OCI-LY7 (cell line): ENCODE measurements around the gene GGCT. TPM values are rescaled to one million over a fixed set of nuclear protein-coding genes. Genes with fewer than 3 reads are reported as not detected.

Experiments
- BruUV-seq: library from RNA; stranded (reverse); fragments of 400-500 nt; replicated peaks from 2 replicates; lab custom pipeline; 2021; lab: Mats Ljungman, UMichigan
- CTCF ChIA-PET: fragments of 300-600 bp; sonication (Branson Sonifier 250); formaldehyde crosslinking; loops from one replicate; lab custom pipeline; 2022; ENCODE audit warnings: antibody characterized with exemption; ENCODE audit not compliant: unreplicated experiment; lab: Charles Lee
- POLR2A ChIA-PET: fragments of 300-600 bp; sonication (Branson Sonifier 250); formaldehyde crosslinking; loops from one replicate; lab custom pipeline; 2022; ENCODE audit warnings: antibody characterized with exemption; lab: Charles Lee
- DNase-seq: peaks from one replicate; pipeline ENCODE4 v3.0.0-alpha.2; 2015; ENCODE audit warnings: low spot score
- H2AFZ ChIP-seq: fragments of 200-600 bp; sonication (generic), shearing (Covaris generic); 2 replicates; pipeline ENCODE4 v1.6.1; 2014; ENCODE audit warnings: mild to moderate bottlenecking, antibody characterized with exemption, low read length, moderate library complexity
- H3K27ac ChIP-seq: fragments of 200-600 bp; sonication (generic); 2 replicates; pipeline ENCODE4 v1.5.1; 2014; ENCODE audit warnings: mixed run types, low read depth, mild to moderate bottlenecking, moderate library complexity, low read length, inconsistent platforms; ENCODE audit not compliant: poor library complexity, severe bottlenecking
- H3K36me3 ChIP-seq: fragments of 200-600 bp; sonication (generic); 2 replicates; pipeline ENCODE4 v1.6.1; 2014; ENCODE audit warnings: mild to moderate bottlenecking, antibody characterized with exemption, low read length, moderate library complexity, mixed read lengths; ENCODE audit not compliant: insufficient read depth
- H3K4me1 ChIP-seq: fragments of 200-600 bp; sonication (generic); 2 replicates; pipeline ENCODE4 v1.5.1; 2014; ENCODE audit warnings: mild to moderate bottlenecking, low read length; ENCODE audit not compliant: insufficient read depth, poor library complexity, severe bottlenecking
- H3K4me2 ChIP-seq: fragments of 200-600 bp; sonication (generic); 2 replicates; pipeline ENCODE4 v1.6.1; 2014; ENCODE audit warnings: mild to moderate bottlenecking, low read length
- H3K4me3 ChIP-seq: fragments of 200-600 bp; sonication (generic); 2 replicates; pipeline ENCODE4 v1.5.1; 2014; ENCODE audit warnings: mild to moderate bottlenecking, low read depth, low read length; ENCODE audit not compliant: poor library complexity, severe bottlenecking
- H3K79me2 ChIP-seq: fragments of 200-600 bp; sonication (generic); 2 replicates; pipeline ENCODE4 v1.6.1; 2016; ENCODE audit warnings: low read depth, mild to moderate bottlenecking, low read length, moderate library complexity, mixed read lengths; ENCODE audit not compliant: insufficient read depth
- H3K9me2 ChIP-seq: fragments of 200-600 bp; sonication (generic); 2 replicates; pipeline ENCODE4 v1.6.1; 2016; ENCODE audit warnings: mild to moderate bottlenecking, low read length, mixed read lengths; ENCODE audit not compliant: insufficient read depth
- H3K9me3 ChIP-seq: fragments of 200-600 bp; sonication (generic); 2 replicates; pipeline ENCODE4 v1.6.1; 2014; ENCODE audit warnings: mild to moderate bottlenecking, mixed run types, low read length, mixed read lengths
- H4K20me1 ChIP-seq: fragments of 200-600 bp; sonication (generic); 2 replicates; pipeline ENCODE4 v1.6.1; 2014; ENCODE audit warnings: mild to moderate bottlenecking, antibody characterized with exemption, low read length, moderate library complexity, mixed read lengths; ENCODE audit not compliant: insufficient read depth
- EZH2phosphoT487 ChIP-seq: fragments of 200-600 bp; sonication (generic); IDR thresholded peaks from 2 replicates; pipeline ENCODE4 v1.6.1; 2018; ENCODE audit warnings: low read depth, borderline replicate concordance, mild to moderate bottlenecking, mixed run types, antibody characterized with exemption, low read length, moderate library complexity, mixed read lengths
- intact Hi-C: fragments of 100-400 bp; cut with micrococcal nuclease; formaldehyde crosslinking; loops from one replicate; pipeline ENCODE4 v1.10.0; 2022; ENCODE audit not compliant: unreplicated experiment
- total RNA-seq, 2 experiments: library from RNA; depleted of rRNA in 1 of 2; stranded (reverse); fragments of >200 nt in 1 of 2; shearing (Covaris generic) in 1 of 2; gene quantifications; 2 replicates each; pipeline ENCODE4 v1.2.3, GENCODE V29; 2014 to 2022
- TF ChIP-seq, protein P1 (sequence below): fragments of 200-600 bp; sonication (generic); conservative IDR thresholded peaks from 2 replicates; pipeline ENCODE4 v1.5.1; 2014; ENCODE audit warnings: mild to moderate bottlenecking, antibody characterized with exemption, low read length, moderate library complexity, mixed read lengths

Gene GGCT
- total RNA-seq, 2 experiments from 2014 or later, result 70.3 to 81.3 TPM

DNA sequence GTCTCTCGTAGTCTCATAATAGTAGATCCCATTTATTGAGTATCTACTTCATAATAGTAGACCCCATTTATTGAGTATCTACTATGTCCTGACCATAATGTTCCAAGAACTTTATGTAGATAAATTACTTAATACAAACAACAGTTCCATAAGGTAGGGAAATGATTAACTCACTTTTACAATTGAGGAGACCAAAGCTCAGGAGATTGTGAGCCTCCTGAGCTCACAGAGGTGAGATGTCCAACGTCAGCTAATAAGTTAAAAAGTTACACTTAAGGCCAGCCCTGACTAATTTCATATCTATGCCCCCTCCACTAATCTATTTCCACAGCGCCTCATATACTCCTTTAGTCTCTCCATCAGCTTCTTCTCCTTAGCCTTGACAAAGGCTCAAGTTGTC is 17.5 kb upstream of the GGCT start:
- Histone ChIP-seq H3K9me3 (no peaks in the 10 kb centered on the region), H4K20me1 (no peaks in the 10 kb centered on the region), H3K27ac (no peak overlapping the region), H3K4me2 (no peak overlapping the region), H3K79me2 (no peaks in the 10 kb centered on the region), H3K4me3 (no peak overlapping the region), H3K36me3 (no peaks in the 10 kb centered on the region), H3K9me2 (no peaks in the 10 kb centered on the region), H3K4me1 (peaks cover 20% of the 10 kb centered on the region), H2AFZ (no peak overlapping the region)
- no TSS peak for BruUV-seq
- DNase-seq, result no peak
- ChIA-PET CTCF (interaction anchor here (1.1 kb wide), 1 partner anchor 12 kb away, joined by 3 read pairs; no protein-coding TSS in a partner anchor), POLR2A (interaction anchor here (0.6 to 1.1 kb wide), 2 partner anchors 24 to 150 kb away, joined by 3 to 5 read pairs; no protein-coding TSS in a partner anchor)
- intact Hi-C loops, result no loop called here
- TF ChIP-seq, protein P1, sequence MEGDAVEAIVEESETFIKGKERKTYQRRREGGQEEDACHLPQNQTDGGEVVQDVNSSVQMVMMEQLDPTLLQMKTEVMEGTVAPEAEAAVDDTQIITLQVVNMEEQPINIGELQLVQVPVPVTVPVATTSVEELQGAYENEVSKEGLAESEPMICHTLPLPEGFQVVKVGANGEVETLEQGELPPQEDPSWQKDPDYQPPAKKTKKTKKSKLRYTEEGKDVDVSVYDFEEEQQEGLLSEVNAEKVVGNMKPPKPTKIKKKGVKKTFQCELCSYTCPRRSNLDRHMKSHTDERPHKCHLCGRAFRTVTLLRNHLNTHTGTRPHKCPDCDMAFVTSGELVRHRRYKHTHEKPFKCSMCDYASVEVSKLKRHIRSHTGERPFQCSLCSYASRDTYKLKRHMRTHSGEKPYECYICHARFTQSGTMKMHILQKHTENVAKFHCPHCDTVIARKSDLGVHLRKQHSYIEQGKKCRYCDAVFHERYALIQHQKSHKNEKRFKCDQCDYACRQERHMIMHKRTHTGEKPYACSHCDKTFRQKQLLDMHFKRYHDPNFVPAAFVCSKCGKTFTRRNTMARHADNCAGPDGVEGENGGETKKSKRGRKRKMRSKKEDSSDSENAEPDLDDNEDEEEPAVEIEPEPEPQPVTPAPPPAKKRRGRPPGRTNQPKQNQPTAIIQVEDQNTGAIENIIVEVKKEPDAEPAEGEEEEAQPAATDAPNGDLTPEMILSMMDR, result no peak
- no peak for TF ChIP-seq EZH2phosphoT487

DNA sequence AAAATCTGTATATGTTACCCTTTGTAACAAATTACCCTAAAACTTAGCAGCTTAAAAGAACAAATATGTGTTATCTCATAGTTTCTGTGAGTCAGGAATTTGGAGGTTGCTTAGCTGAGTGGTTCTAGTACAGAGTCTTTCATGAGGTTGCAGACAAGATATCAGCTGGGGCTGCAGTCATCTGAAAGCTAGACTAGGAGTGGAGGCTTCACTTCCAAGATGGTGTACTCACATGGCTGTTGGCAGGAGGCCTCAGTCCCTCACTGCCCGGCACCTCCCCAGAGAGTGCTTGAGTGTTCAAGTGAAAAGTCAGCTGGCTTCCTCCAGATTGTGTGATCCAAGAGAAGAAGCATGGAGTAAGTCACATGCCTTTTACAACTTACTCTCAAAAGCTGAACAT is 16.9 kb upstream of the GGCT start:
- Histone ChIP-seq H2AFZ (no peak overlapping the region; the same call in 1 of the 2 replicates), H3K9me3 (no peaks in the 10 kb centered on the region), H3K27ac (no peak overlapping the region), H3K4me1 (peaks cover 20% of the 10 kb centered on the region), H3K9me2 (no peaks in the 10 kb centered on the region), H3K36me3 (no peaks in the 10 kb centered on the region), H4K20me1 (no peaks in the 10 kb centered on the region), H3K4me3 (no peak overlapping the region), H3K79me2 (no peaks in the 10 kb centered on the region), H3K4me2 (no peak overlapping the region; the same call in 1 of the 2 replicates)
- intact Hi-C loops, result no loop called here
- BruUV-seq, result no TSS peak
- ChIA-PET CTCF (interaction anchor here (1.1 kb wide), 1 partner anchor 11 kb away, joined by 3 read pairs; no protein-coding TSS in a partner anchor), POLR2A (interaction anchor here (0.7 to 1.1 kb wide), 4 partner anchors 25 to 713 kb away, joined by 3 to 5 read pairs (median 4); no protein-coding TSS in a partner anchor)
- DNase-seq, result no peak
- TF ChIP-seq, protein P1, result no peak
- TF ChIP-seq EZH2phosphoT487, result no peak

DNA sequence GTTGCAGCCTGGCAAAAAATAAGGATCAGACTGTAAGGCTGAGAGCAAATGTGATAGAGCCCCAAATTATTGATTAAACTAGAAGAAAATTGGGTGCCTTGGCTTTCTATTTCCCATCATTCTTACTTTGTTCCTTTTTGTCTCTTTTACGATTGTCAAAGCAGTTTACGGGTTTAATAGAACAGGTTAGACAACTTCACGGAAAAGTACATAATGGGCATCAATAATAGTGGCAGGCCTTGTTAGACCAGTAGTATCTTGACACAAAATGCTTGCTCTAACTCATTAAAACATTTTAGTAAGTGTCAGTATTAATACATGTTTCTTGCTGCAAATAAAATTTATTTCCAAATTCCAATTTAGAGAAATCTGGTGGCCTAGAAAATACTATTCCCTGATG is 14.5 kb upstream of the GGCT start:
- intact Hi-C loops, result no loop called here
- ChIA-PET POLR2A (no interaction called here), CTCF (no interaction called here)
- no peak overlapping the region for H3K4me2 ChIP-seq
- TF ChIP-seq, protein P1, result no peak
- TF ChIP-seq EZH2phosphoT487, result no peak
- H3K36me3 ChIP-seq, result no peaks in the 10 kb centered on the region
- H3K4me1 ChIP-seq, result peaks cover 20% of the 10 kb centered on the region
- no peak overlapping the region for H3K27ac ChIP-seq
- H2AFZ ChIP-seq, result no peak overlapping the region
- no peak for DNase-seq
- no peaks in the 10 kb centered on the region for H4K20me1 ChIP-seq
- no peaks in the 10 kb centered on the region for H3K9me3 ChIP-seq
- no peaks in the 10 kb centered on the region for H3K79me2 ChIP-seq
- H3K9me2 ChIP-seq, result no peaks in the 10 kb centered on the region
- no TSS peak for BruUV-seq
- H3K4me3 ChIP-seq, result no peak overlapping the region
